Dedifferentiated amniotic fluid mesenchymal stem cell (primary cell): ENCODE data around the gene CDKAL1.

Experiments
- DNase-seq: peaks from one replicate; pipeline ENCODE4 v3.0.0-alpha.2; 2016; ENCODE audit errors: extremely low spot score

CDKAL1 gene

DNA sequence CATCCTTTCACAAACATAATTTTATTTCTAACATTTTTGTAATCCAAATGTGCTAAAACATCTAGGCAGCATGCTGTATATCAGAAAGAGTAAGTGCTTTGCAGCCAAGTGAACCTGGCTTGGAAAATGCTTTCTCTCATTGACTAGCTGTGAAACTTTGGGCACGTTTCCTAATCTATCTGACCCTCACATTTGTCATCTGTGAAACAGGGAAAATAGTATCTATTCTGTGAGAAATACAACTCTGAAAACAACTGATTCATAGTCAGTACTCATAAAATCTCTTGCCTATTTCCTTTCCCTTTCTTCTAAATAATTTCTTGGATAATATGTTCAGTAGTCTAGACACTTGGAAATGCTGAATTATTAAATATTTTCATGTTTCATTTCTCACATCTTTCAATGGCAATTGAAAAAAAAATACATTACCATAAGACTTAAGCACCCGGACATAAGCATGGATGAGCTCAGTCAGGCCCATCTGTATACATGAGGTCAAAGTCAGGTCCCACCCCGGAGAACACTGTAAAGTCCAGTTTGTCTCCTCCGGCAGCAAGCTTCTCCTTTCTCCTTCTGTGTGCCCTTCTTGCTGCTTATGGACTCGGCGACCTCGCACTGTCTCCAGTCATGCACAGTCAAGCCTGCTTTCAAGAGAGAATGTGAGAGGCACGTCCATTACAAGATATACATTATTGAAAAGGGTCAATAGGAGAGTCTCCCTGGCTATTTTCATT lies 604.2 kb downstream of the CDKAL1 start:
- no peak for DNase-seq

DNA sequence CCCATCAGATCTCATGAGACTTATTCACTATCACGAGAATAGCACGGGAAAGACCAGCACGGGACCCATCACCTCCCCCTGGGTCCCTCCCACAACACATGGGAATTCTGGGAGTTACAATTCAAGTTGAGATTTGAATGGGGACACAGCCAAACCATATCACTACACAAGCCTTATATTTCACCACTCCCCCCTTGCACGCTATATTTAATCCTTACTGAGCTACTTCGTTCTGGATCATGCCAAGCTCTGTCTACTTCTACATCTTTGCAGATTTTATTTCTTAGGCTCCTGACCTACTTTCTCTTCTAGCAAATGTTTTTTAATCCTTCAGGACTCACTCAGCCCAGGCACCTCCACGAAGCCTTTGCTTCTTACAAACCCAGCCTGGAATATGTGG lies 606.7 kb downstream of the CDKAL1 start:
- DNase-seq, result no peak

DNA sequence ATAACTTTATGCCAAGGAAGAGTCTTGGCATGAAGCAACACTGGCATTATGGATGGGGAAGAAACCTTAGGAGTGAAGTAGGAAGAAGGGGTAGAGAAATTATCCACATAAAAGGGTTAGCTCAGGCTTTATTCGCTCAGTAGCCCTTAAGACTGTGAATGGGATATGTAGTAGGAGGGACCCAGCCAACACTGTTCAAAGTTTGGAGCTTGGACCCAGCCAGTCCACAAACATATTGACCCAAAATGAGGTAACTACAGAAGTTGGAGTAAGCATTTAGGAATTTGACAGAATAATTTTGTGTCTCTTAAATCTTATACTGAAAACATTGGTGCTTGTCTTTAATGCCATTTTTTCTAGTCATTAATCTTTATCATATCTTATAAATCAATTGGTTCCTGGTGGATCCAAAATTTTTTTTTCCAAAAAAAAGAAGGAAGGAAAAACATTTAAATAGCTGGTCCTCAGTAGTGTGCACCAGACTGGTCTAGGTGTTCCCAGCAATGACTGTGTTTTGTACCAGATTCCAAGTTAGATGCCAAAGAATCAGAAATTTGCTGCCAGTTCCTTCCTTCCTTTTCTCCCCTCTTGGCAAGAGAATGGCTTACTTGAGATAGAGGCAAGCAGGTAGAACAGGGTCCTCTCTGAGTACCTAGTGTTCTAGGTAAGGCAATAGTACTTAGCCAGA lies 607.5 kb downstream of the CDKAL1 start:
- DNase-seq, result no peak

DNA sequence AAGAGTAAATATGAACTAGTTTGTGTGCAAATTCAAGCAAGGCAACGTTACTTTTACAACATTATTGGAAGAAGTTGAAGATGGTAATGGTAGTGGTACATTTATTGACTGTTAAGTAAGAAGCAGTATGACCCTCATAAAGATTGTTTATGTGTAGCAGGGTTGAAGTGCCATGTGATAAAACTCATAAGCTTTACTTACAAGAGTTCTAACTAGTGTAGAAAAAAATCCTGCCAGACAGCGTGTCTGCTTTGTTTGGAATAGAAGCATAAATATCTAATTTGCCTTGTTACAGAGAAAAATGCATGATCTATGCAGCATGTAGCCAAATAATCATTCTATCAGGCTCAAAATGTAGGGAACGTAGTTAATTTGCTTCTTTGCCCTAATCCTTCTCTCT lies 608.5 kb downstream of the CDKAL1 start:
- DNase-seq, result no peak

DNA sequence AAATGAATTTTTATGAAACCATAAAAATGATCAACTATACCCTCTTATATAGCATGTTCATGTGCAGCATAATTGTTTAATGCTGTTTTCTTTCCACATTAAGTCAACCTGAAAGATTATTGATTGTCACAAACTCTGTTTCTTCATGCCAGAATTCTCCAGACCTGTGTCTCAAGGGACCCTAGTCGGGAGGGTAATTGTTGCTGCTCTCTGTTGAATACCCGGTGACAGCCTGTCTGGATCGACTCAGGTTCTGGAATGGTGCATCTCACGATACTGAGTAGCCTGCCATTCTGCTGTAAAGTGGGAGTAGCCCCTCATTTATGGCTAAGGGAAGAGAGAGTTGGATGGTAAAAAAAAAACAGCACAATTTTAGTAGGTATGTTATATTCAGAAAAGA lies 609.4 kb downstream of the CDKAL1 start:
- no peak for DNase-seq

DNA sequence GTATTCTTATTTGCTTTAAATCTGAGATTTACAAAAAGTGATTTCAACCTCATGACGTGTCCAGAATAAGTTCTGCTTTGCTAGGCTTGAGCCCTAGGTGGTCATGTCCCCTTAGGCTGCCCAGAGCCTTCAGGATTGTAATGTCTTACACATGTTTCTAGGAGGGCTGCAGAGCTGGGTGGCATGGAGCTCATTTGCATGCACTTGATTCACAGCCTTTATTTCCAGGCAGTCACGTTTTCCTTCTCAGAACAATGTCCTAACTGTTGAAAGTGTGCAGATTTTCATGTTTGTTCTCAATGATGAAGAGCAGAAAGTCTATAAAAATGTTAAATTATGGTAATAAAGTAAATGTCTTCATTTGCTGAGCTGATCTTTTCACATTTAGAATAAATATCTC lies 610.7 kb downstream of the CDKAL1 start:
- no peak for DNase-seq

DNA sequence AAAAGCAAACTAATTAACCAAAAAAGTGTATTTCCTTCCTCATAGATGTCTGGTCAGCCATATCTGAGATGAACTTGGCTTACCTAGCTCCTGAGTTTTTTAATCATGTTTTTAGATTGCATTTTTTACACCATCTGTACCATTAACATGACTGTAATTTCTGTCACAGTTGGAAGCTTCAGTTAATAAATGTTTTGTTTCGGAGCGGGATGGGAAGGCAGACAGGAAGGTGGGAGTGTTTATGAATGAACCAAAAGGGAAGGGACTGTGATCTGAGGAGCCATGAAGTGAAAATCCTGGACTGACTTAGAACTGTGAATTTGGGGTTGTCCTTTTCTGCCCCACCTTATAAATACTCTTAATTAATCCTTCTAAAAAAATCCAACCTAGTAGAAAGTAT lies 613.7 kb downstream of the CDKAL1 start:
- DNase-seq, result no peak

DNA sequence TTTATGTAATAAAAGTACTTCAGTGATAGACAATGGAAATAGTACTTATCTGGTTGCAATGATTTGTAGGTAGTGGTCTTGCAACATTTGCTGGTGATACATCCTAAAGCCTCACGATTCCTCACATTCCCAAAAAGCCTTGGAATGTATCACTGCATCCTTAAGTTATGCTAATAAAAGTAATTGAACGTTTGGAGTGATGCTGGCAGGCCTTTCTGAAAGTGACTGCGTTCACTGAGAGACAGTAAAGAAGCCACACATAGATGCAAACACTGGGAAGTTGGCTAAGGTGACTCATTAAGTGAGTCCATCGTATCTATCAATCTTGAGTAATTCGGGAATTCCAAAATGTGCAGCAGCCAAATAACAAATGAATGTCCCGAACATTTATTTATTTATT lies 615.2 kb downstream of the CDKAL1 start:
- no peak for DNase-seq

DNA sequence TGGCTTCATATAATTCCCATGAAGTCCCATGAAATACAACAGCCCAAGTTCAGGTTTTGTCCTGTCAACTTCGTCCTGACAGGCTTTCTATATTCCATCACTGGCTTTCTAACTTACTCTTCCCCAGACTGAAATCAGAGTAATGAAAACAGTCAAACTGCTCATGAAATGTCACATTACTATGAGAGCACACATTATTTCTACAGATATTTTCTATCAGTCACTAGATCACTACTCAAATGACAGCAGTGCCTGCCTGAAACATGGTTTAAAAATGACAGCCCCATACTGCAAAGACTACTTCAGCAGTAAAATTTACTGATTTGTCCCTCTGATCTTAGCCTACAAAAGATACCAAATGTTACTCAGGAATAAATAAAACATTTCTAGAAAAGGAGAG lies 616.4 kb downstream of the CDKAL1 start:
- DNase-seq, result no peak

DNA sequence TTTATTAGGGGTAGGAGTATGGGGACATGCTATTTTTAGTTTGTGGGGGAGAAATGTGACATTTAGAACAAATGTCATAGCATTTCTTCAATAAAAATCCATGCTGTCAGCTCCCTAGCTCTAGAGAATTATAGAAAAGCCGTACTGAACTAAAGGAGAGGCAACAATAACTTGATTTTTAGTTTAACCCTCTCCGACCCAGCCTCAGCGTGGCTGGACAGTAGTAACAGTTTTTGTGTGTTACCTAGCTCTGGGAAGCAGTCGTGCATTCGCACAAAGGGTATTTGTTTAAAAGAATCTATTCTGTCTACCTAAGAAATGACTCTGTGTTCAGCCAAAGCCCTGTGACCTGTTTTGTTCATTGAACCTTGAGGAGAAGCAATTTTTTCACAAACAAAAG lies 616.9 kb downstream of the CDKAL1 start:
- no peak for DNase-seq

DNA sequence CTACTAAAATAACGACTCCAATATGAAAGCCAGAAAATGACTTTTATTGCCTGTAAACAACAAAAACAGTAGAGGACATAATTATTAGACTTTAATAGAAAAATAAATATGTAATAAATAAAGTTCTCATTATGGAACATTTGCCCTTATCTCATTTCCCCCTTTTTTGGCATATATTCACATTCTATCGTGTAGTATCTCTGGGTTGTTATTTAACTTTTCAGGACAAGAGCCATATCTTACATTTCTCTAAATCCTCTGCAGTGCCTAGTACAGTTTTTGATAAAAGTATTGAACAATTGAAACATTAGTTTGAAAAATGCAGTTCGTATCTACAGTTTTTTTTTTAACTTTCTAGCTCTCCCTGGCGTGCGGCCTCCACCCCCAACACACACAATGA lies 617.3 kb downstream of the CDKAL1 start:
- no peak for DNase-seq

DNA sequence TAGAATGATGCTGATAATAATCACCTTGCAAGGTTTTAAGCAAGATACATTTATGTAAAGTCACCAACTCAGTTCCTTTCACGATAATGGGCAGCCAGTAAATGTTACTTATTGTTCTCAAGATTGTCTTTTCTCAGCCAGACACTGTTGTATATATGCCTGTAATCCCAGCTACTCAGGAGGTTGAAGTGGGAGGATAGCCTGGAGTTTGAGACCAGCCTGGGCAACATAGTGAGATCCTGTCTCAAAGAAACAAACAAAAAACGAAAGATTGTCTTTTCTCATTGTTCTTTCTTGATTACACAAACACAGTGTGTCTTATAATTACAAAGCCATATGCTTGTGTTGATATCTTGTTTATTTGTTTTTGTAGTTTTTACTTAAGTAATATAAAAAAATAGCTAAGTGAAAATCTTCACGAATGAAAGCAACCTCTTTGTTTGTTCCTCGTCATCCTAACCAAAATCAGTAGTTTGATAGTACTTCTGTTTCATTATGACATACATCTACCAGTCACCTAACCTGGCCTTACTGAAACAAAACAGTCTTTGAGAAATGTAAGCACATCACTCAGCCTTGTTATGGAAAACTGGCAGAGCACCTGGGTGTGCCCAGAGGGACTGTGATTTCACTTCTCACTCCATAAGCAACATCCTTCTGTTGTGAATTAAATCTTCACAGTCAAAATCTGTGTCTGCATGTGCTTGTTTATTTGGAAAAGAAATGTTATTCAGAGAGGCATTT lies 623.1 kb downstream of the CDKAL1 start:
- DNase-seq, result no peak

DNA sequence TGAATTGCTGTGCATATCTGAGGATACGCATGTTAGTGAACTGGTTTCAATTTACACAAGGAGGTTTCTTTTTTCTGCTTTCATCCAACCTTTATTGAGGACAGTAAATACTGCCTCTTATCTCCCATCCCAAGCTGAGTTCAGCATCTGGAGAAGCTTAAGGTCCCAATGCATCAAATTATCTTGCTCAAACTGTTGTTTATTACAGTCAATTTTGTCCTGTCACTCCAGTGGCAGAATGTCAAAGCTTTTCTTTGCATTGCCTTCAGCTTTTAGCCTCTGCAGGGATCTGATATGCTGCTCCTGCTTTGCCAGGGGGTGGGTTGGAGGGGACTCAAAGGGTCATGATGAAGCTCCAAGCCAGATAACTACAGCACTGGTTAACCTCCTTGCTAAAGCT lies 623.9 kb downstream of the CDKAL1 start:
- no peak for DNase-seq

DNA sequence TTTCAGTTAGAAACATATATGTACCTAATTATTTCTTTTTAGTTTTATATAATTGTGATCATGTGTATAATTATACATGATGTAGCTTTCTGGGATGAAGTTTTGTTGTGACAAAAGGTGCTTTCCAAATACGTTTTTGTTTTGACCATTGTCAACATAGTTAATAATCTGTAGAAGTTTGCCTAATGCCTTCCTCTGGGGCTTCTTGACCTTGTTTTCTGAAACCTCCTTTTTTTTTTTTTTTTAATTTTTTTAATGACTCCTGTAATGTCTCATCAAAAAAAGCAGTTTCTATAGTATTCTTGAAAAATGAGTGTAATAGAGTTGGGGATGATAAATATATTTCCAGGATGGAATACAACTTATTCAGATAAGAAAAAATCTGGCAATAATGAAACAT lies 624.6 kb downstream of the CDKAL1 start:
- no peak for DNase-seq

DNA sequence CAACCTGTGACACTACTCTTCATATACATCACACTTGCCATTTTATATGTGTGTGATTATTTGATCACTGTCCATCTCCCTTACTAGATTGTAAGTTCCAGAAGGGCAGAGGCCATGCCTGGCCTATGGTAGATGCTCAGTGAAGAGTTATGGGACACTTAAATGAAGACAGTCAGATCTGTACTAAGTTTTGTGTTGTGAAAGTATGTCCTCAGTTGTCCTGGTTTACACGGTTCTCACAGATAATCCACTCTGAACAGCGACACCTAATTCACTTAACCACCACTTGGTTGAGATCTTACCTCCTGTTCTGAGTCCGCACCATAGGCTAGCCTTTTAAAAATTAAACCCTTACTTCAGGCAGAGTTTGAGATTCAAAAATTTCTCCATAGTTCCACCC lies 625.2 kb downstream of the CDKAL1 start:
- DNase-seq, result no peak

DNA sequence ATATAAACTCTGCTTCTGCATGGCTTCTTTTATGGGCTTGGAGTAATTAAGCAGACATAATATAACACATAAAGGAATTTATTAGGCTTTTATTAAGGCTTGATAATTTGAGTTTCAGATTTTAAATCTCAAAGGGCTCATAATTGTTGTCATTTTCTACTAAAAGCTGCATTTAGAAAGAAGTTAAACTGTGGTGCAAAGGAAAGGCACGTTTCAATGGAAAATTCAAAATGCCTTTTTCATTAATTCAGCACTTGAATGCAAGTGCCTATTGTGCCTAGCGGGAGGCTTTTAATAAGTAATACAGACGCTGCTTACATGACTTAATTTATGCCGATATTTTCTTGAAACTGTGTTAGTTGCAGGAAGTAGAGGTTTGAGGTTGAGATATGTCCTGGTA lies 627.5 kb downstream of the CDKAL1 start:
- no peak for DNase-seq

DNA sequence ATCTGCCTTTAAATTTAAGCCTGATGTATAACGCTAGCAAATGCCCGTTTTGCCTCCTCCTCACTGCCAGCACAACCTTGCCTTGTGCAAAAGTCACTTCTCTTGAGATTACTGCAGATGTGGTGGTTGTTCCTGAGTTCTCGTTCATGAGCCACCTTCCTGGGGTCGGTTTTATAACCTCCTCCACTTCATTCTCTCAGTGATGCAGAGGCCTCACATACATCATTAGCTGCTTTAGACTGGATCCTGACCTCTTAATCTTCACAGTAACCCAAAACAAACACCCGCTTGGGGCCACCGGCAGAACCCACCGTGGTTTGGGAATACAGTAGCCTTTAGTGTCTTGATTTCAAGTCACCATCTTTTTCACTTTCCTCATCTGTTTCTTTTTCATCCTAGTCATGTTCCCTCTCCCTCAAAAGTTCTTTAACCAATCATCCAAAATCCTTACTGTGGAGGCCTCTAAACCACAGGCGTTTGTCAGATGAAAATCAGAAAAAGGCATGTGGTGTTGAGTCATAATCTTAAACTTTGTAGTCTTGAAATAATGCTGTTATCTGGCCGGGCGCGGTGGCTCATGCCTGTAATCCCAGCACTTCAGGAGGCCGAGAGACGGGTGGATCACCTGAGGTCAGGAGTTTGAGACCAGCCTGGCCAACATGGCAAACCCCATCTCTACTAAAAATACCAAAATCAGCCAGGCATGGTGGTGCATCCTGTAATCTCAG lies 629.0 kb downstream of the CDKAL1 start:
- peak; percentile 56 for DNase-seq

DNA sequence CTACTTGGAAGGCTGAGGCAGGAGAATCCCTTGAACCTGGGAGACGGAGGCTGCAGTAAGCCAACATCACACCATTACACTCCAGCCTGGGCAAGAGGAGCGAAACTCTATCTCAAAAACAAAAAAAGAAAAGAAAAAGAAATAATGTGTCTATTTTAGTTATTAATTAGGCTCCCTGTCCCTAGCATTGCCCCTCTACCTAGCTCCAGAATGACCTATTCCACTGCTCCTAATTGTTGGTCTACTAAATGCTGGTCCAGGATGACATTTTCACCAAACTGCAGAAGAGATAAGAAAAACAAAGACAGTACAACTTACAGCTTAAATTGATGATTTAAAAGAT lies 629.6 kb downstream of the CDKAL1 start:
- no peak for DNase-seq

DNA sequence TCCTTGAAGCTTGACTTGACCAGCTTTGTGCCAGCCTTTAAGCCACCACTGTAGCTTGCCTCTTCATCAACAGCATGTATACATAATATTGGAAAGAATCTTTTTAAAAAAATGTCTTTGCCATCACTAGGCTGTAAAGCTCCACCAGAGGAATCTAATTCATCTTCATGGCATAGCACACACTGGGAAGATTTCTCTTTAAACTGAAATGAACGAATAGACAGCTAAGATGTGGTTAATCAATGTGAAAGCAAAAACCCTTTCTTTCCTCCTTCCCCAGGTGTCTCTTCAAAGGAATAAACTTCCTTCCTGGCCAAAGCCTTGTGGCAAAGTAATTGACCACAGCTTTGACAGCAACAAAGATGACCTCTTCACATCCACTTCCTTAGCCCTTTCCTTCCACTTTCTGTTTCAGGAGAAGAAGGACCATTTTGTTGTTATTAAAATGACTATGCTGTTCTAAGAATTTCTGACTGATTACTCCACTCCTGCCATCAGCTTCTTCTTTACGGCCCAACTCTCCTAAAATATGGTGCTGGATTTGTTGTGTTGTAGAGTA lies 630.6 kb downstream of the CDKAL1 start:
- DNase-seq, result no peak

DNA sequence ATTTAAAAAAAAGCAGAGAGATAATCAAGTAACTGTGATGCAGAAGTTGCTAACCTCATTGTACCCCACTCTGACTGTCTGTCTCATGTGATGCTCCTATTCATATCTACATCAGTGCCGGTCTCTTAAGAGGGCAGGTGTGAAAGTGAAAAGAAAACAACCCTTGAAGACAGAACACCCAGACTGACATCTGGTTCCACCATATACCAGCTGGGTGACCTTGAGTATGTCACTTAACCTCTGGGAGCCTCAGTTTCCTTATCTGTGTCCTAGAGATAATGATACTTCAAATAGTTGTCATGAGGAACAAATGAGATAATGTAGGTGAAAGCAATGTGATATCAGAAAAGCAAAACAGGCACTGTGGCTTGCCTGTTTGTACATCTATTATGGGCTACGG lies 632.5 kb downstream of the CDKAL1 start:
- no peak for DNase-seq

DNA sequence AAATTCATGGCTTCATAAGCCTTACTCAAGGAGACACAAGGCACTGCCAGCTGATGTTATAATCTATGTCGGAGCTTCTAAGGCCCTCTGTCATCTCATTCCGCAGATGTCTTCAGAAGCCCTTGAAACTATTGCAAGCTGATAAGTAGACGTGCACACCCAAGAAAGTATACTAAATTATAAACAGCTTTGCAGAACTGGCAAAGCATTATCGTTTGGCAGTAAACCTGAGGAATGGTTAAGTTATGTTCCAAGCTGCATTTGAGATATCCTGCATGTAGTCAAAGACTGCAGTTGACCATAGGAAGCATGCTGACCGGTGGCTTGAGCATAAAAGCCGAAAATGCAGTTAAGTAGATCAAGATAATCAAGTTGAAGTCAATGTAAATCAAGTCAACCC lies 633.5 kb downstream of the CDKAL1 start:
- no peak for DNase-seq

DNA sequence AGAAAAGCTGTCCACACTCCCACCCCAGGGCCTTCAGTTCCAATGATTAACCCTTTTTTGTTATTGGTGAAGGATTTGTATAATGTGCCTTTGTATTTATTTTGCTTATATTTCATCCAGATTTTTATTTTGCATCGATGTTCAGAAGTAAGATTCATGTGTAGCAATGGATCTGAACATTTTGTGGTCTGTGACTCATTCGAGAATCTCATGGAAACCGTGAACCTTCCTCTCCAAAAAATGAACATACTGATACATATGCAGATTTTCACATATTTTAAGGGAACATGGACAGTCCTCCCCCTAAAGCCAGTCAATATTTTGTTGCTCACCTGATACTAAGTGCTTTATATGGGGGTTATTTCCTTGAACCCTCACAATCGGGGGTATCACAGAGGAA lies 637.5 kb downstream of the CDKAL1 start:
- DNase-seq, result no peak
